H9 (cell line): ENCODE results near the gene EPYC. TPM values are rescaled to one million over a fixed set of nuclear protein-coding genes. Genes with fewer than 3 reads are reported as not detected.

Experiments used
- DNase-seq: peaks from one replicate; pipeline ENCODE4 v3.0.0-alpha.2; 2017
- H2AFZ ChIP-seq: one replicate; pipeline ENCODE4 v1.6.1; 2013; ENCODE audit warnings: mild to moderate bottlenecking, low read length, control low read depth, moderate library complexity
- H2AK5ac ChIP-seq: 2 replicates; pipeline ENCODE4 v1.6.1; 2013; ENCODE audit warnings: low read length, control low read depth, mixed read lengths; ENCODE audit not compliant: insufficient read length
- H2BK120ac ChIP-seq: one replicate; pipeline ENCODE4 v1.6.1; 2013; ENCODE audit warnings: low read depth, mild to moderate bottlenecking, low read length, control low read depth, inconsistent platforms; ENCODE audit not compliant: poor library complexity, severe bottlenecking
- H2BK12ac ChIP-seq: 2 replicates; pipeline ENCODE4 v1.6.1; 2013; ENCODE audit warnings: low read length, control low read depth, mixed read lengths, low read depth; ENCODE audit not compliant: insufficient read length
- H2BK15ac ChIP-seq: 2 replicates; pipeline ENCODE4 v1.6.1; 2013; ENCODE audit warnings: low read depth, low read length, control low read depth
- H2BK20ac ChIP-seq: one replicate; pipeline ENCODE4 v1.6.1; 2013; ENCODE audit warnings: low read depth, mild to moderate bottlenecking, low read length, control low read depth, inconsistent platforms; ENCODE audit not compliant: poor library complexity, severe bottlenecking
- H2BK5ac ChIP-seq: 2 replicates; pipeline ENCODE4 v1.6.1; 2013; ENCODE audit warnings: low read length, control low read depth, mixed read lengths; ENCODE audit not compliant: insufficient read length
- H3K14ac ChIP-seq: 2 replicates; pipeline ENCODE4 v1.6.1; 2013; ENCODE audit warnings: low read length, control low read depth; ENCODE audit not compliant: insufficient read depth
- H3K18ac ChIP-seq: 2 replicates; pipeline ENCODE4 v1.6.1; 2013; ENCODE audit warnings: low read depth, mild to moderate bottlenecking, mixed read lengths, low read length, control low read depth; ENCODE audit not compliant: insufficient read length
- H3K23ac ChIP-seq: 2 replicates; pipeline ENCODE4 v1.6.1; 2013; ENCODE audit warnings: low read length, control low read depth, mixed read lengths, low read depth; ENCODE audit not compliant: insufficient read length
- H3K23me2 ChIP-seq: 2 replicates; pipeline ENCODE4 v1.6.1; 2013; ENCODE audit warnings: low read depth, mild to moderate bottlenecking, mixed read lengths, low read length, control low read depth; ENCODE audit not compliant: insufficient read length, poor library complexity, severe bottlenecking
- H3K27ac ChIP-seq: 2 replicates; pipeline ENCODE4 v1.5.1; 2013; ENCODE audit warnings: low read length, control low read depth, mixed read lengths, low read depth; ENCODE audit not compliant: insufficient read length
- H3K27me3 ChIP-seq: 2 replicates; pipeline ENCODE4 v1.6.1; 2013; ENCODE audit warnings: low read length, control low read depth, inconsistent platforms; ENCODE audit not compliant: insufficient read depth
- H3K4ac ChIP-seq: 2 replicates; pipeline ENCODE4 v1.6.1; 2013; ENCODE audit warnings: low read depth, mild to moderate bottlenecking, control low read depth, inconsistent platforms, low read length, moderate library complexity
- H3K4me1 ChIP-seq: 2 replicates; pipeline ENCODE4 v1.6.1; 2013; ENCODE audit warnings: low read length, control low read depth, inconsistent platforms; ENCODE audit not compliant: insufficient read depth
- H3K4me2 ChIP-seq: 2 replicates; pipeline ENCODE4 v1.6.1; 2013; ENCODE audit warnings: low read length, control low read depth, mixed read lengths; ENCODE audit not compliant: insufficient read length, insufficient read depth
- H3K56ac ChIP-seq: 2 replicates; pipeline ENCODE4 v1.6.1; 2013; ENCODE audit warnings: low read depth, mild to moderate bottlenecking, mixed read lengths, low read length, control low read depth; ENCODE audit not compliant: insufficient read length
- H3K79me1 ChIP-seq: 2 replicates; pipeline ENCODE4 v1.6.1; 2013; ENCODE audit warnings: low read depth, mild to moderate bottlenecking, moderate library complexity, low read length, control low read depth, inconsistent platforms; ENCODE audit not compliant: insufficient read depth, poor library complexity, severe bottlenecking
- H3K79me2 ChIP-seq: 2 replicates; pipeline ENCODE4 v1.6.1; 2013; ENCODE audit warnings: low read length, control low read depth, inconsistent platforms; ENCODE audit not compliant: insufficient read depth
- H3K9ac ChIP-seq: 2 replicates; pipeline ENCODE4 v1.6.1; 2013; ENCODE audit warnings: low read length, control low read depth, mixed read lengths; ENCODE audit not compliant: insufficient read length; ENCODE audit errors: extremely low read depth
- H3K9me3 ChIP-seq: one replicate; pipeline ENCODE4 v1.6.1; 2013; ENCODE audit warnings: low read depth, low read length, inconsistent platforms; ENCODE audit not compliant: control insufficient read depth
- H3T11ph ChIP-seq: one replicate; pipeline ENCODE4 v1.6.1; 2013; ENCODE audit warnings: mild to moderate bottlenecking, low read length, control low read depth, inconsistent platforms
- H4K20me1 ChIP-seq: one replicate; pipeline ENCODE4 v1.6.1; 2013; ENCODE audit not compliant: control insufficient read depth, insufficient read length, insufficient read depth
- H4K5ac ChIP-seq: 2 replicates; pipeline ENCODE4 v1.6.1; 2013; ENCODE audit warnings: low read depth, mild to moderate bottlenecking, mixed read lengths, low read length, control low read depth; ENCODE audit not compliant: insufficient read length
- H4K8ac ChIP-seq: replicated peaks from 2 replicates; pipeline ENCODE4 v1.6.1; 2013; ENCODE audit warnings: low read length, control low read depth, mixed read lengths, low read depth; ENCODE audit not compliant: insufficient read length
- H4K91ac ChIP-seq: 2 replicates; pipeline ENCODE4 v1.6.1; 2013; ENCODE audit warnings: low read depth, mild to moderate bottlenecking, moderate library complexity, mixed read lengths, low read length, control low read depth; ENCODE audit not compliant: insufficient read length
- H3K27ac Mint-ChIP-seq, 3 experiments: 2 replicates in 2 of 3; 3 replicates in 1 of 3; pipeline ENCODE4 v1.8.0; 2020 to 2021; ENCODE audit warnings: mixed read lengths in 3 of 3, mild to moderate bottlenecking in 1 of 3, moderate library complexity in 1 of 3
- H3K27me3 Mint-ChIP-seq: 2 replicates; pipeline ENCODE4 v1.8.0; 2021; ENCODE audit warnings: low read depth, mild to moderate bottlenecking, moderate library complexity, mixed read lengths
- H3K36me3 Mint-ChIP-seq, 3 experiments: 2 replicates in 2 of 3; 3 replicates in 1 of 3; pipeline ENCODE4 v1.8.0; 2020 to 2021; ENCODE audit warnings: low read depth in 3 of 3, mixed read lengths in 3 of 3; ENCODE audit not compliant: insufficient read depth in 1 of 3
- H3K4me1 Mint-ChIP-seq, 2 experiments: 2 replicates each; pipeline ENCODE4 v1.8.0; 2020; ENCODE audit warnings: mixed read lengths in 2 of 2
- H3K4me3 Mint-ChIP-seq, 2 experiments: 2 replicates in 1 of 2; 3 replicates in 1 of 2; pipeline ENCODE4 v1.8.0; 2020 to 2021; ENCODE audit warnings: mild to moderate bottlenecking in 2 of 2, mixed read lengths in 2 of 2, moderate library complexity in 1 of 2
- H3K9me3 Mint-ChIP-seq, 2 experiments: 2 replicates in 1 of 2; 3 replicates in 1 of 2; pipeline ENCODE4 v1.8.0; 2020; ENCODE audit warnings: mild to moderate bottlenecking in 2 of 2, mixed read lengths in 2 of 2, moderate library complexity in 1 of 2
- WGBS: extraction: QIAGEN DNeasy Blood & Tissue Kit; methylation state at CpG from one replicate; pipeline ENCODE4 v1.1.7; 2013; ENCODE audit warnings: missing lambda C conversion rate, low lambda C conversion rate, mixed read lengths; ENCODE audit not compliant: insufficient read length; ENCODE audit errors: extremely low coverage; 5-methylcytosine and 5-hydroxymethylcytosine counted together
- total RNA-seq: library from RNA; stranded (reverse); gene quantifications from 2 replicates; pipeline ENCODE4 v1.2.1, GENCODE V29; 2021
- TF ChIP-seq, protein P1 (sequence below): fragments of 200-600 bp; sonication (generic); conservative IDR thresholded peaks from 3 replicates; pipeline ENCODE4 v1.8.0; 2021; ENCODE audit warnings: antibody characterized with exemption, mild to moderate bottlenecking

Gene EPYC
- total RNA-seq, 1 experiment from 2014 or later, result not detected

DNA sequence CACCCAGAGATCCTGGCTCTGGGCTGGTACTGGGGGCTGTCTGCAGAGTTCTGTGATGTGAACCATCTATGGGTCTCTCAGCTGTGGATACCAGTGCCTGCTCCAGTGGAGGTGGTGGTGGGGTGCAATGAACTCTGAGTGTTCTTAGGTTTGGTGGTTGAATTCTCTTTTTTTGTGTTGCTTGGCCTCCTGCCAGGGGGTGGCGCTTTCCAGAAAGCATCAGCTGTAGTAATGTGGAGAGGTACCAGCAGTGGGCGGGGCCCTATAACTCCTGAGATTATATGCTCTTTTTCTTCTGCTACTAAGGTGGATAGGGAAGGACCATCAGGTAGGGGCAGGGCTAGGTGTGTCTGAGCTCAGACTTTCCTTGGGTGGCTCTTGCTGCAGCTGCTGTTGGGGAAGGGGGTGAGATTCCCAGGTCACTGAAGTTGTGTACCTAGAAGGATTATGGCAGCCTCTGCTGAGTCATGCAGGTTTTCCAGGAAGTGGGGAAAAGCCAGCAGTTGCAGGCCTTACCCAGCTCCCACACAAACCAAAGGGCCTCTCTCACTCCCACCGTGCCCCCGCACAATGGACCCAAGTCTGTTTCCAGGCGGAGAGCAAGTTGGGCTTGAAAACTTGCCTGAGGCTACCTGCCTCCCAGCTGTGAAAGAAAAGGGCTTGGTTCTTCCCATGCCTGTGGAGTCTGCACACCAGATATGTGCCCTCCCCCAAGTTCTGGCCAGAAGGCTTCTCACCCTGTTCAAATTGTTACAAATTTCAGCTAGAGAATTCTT, 68.4 kb downstream of the EPYC start:
- no peak overlapping the region for H2BK15ac ChIP-seq
- H4K20me1 ChIP-seq, result no peaks in the 10 kb centered on the region
- H4K8ac ChIP-seq, result no peak overlapping the region
- Mint-ChIP-seq H3K4me1 (no peaks in the 10 kb centered on the region), H3K27me3 (no peaks in the 10 kb centered on the region), H3K27ac (peak overlapping the region in 2 of 3 experiments; percentile 72 to 89; a peak in 3 of 7 replicates), H3K36me3 (no peaks in the 10 kb centered on the region), H3K9me3 (peaks cover 5 to 9% of the 10 kb centered on the region in 2 experiments; a peak in 4 of 5 replicates), H3K4me3 (no peak overlapping the region)
- H3K79me1 ChIP-seq, result no peaks in the 10 kb centered on the region
- no peaks in the 10 kb centered on the region for H3K23me2 ChIP-seq
- no peak overlapping the region for H2BK20ac ChIP-seq
- H3K27ac ChIP-seq, result no peak overlapping the region
- H3K18ac ChIP-seq, result peak overlapping the region; percentile 58
- no peak for DNase-seq
- no peak overlapping the region for H3K23ac ChIP-seq
- H2AK5ac ChIP-seq, result no peak overlapping the region
- H2BK5ac ChIP-seq, result no peak overlapping the region
- H3K56ac ChIP-seq, result no peak overlapping the region
- no peak overlapping the region for H4K5ac ChIP-seq
- no peak overlapping the region for H2AFZ ChIP-seq
- no peak overlapping the region for H3T11ph ChIP-seq
- H2BK12ac ChIP-seq, result no peak overlapping the region
- no peak overlapping the region for H2BK120ac ChIP-seq
- H3K14ac ChIP-seq, result no peak overlapping the region
- no peaks in the 10 kb centered on the region for H3K4me1 ChIP-seq
- H3K4ac ChIP-seq, result no peak overlapping the region
- no peak overlapping the region for H3K9ac ChIP-seq
- no CpG with 5 or more reads among the region's 5 CpGs for WGBS
- no peak overlapping the region for H4K91ac ChIP-seq
- H3K4me2 ChIP-seq, result no peak overlapping the region
- H3K79me2 ChIP-seq, result no peaks in the 10 kb centered on the region
- no peaks in the 10 kb centered on the region for H3K27me3 ChIP-seq
- TF ChIP-seq, protein P1, sequence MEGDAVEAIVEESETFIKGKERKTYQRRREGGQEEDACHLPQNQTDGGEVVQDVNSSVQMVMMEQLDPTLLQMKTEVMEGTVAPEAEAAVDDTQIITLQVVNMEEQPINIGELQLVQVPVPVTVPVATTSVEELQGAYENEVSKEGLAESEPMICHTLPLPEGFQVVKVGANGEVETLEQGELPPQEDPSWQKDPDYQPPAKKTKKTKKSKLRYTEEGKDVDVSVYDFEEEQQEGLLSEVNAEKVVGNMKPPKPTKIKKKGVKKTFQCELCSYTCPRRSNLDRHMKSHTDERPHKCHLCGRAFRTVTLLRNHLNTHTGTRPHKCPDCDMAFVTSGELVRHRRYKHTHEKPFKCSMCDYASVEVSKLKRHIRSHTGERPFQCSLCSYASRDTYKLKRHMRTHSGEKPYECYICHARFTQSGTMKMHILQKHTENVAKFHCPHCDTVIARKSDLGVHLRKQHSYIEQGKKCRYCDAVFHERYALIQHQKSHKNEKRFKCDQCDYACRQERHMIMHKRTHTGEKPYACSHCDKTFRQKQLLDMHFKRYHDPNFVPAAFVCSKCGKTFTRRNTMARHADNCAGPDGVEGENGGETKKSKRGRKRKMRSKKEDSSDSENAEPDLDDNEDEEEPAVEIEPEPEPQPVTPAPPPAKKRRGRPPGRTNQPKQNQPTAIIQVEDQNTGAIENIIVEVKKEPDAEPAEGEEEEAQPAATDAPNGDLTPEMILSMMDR, result no peak
- no peaks in the 10 kb centered on the region for H3K9me3 ChIP-seq
